Measurements from ENCODE around the gene TNFRSF1A. TPM values are rescaled to one million over a fixed set of nuclear protein-coding genes. Genes with fewer than 3 reads are reported as not detected.
A peak's percentile ranks its signal among the peaks of the same experiment; 100 is the strongest.

The TNFRSF1A gene
- total RNA-seq, 1 donor: 174 TPM

DNA sequence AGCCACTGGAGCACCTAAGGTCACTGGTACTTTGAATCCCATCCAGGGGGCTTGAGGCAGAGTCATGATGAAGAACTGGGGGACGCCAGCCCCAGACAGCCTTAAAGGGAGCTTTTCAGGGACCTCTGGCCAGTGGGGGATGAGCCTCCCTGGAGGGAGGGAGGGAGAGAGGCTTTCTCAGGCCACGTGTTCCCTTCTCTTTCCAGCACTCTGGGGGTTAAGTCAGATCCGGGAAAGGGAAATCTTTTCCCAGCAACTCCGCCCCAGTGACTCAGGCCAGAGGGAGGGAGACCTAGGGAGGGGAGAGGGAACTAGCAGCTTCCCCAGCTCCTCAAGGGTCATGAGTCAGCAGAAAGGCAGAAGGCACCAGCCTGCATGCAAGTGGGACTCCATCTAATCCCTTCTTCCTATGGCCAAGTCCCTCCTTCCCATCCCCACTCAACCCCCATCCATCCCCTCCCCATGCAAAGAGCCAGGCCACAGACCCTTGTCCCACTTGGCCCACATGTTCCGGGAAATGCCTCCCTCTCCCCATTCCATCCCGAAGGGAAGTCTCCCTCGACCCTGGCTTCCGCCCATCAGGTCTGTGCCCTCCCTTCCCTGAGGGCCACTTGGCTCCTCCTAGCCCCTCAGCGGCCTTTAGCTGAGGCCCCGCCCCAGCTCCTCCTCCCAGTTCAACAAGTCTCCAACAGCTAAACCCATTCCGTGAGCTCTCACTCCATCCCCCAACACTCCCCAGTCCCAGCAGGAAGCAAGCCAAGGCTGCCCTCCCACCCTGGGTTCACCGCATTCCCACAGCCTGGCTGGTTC is 5.6 kb downstream of the TNFRSF1A start:
- peak; percentile 100 for DNase-seq (ENCODE audit: low read depth)
- no peak for TF ChIP-seq CTCF (IDR thresholded peaks at IDR 0.05; ENCODE audit: insufficient read depth, low read depth, low read length)
- peak overlapping the region; percentile 94 for H3K4me3 ChIP-seq (ENCODE audit: low read depth, low read length)

DNA sequence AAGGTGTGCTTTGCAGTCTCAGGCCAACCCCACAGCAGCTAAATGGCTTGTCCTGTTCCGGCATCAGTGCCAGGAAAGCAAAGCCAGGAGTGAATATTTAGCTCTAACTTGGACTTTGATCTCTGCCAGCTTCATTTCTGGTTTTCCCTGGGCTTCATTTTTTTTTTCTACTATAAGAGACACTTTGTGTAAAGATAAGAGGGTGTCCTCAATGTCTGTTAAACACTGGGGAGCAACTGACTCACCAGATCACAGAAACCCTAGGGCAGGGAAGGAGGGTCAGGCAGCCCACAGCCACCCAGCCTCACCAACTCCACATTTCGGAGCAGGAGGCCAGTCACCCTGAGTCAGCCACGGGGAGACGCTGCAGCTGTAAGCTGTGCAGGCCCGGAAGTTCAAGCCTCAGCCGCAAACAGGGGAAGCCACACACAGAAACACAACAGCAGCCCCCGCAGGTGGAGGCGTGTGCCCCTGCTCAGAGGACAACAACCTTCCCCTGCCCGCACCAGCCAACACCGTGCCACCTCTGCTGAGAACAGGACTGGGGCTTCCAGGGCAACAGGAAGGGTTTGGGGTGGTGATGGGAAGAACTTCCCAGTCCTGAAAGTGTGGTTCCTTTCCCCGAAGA is 6.3 kb downstream of the TNFRSF1A start:
- TF ChIP-seq CTCF (IDR thresholded peaks at IDR 0.05; ENCODE audit: insufficient read depth, low read depth, low read length): peak; percentile 66
- peak overlapping the region; percentile 52 for H3K4me3 ChIP-seq (ENCODE audit: low read depth, low read length)
- DNase-seq (ENCODE audit: low read depth): peak; percentile 86

GRCh38 chr12:6334940-6335450 is 6.9 kb downstream of the TNFRSF1A start:
- peak; percentile 76 for DNase-seq (ENCODE audit: low read depth)
- no peak for TF ChIP-seq CTCF (IDR thresholded peaks at IDR 0.05; ENCODE audit: insufficient read depth, low read depth, low read length)
- peak overlapping the region; percentile 52 for H3K4me3 ChIP-seq (ENCODE audit: low read depth, low read length)

- DNase-seq (ENCODE audit: low read depth): no peak
- TF ChIP-seq CTCF (IDR thresholded peaks at IDR 0.05; ENCODE audit: insufficient read depth, low read depth, low read length): no peak
- no peak overlapping the region for H3K4me3 ChIP-seq (ENCODE audit: low read depth, low read length)
Measured at GRCh38 chr12:6334359-6334758, 7.5 kb downstream of the TNFRSF1A start.

GRCh38 chr12:6333566-6333965 is 8.3 kb downstream of the TNFRSF1A start:
- H3K4me3 ChIP-seq (ENCODE audit: low read depth, low read length): no peak overlapping the region
- TF ChIP-seq CTCF (IDR thresholded peaks at IDR 0.05; ENCODE audit: insufficient read depth, low read depth, low read length): no peak
- peak; percentile 51 for DNase-seq (ENCODE audit: low read depth)

GRCh38 chr12:6333029-6333428 is 8.8 kb downstream of the TNFRSF1A start:
- no peak for DNase-seq (ENCODE audit: low read depth)
- no peak overlapping the region for H3K4me3 ChIP-seq (ENCODE audit: low read depth, low read length)
- TF ChIP-seq CTCF (IDR thresholded peaks at IDR 0.05; ENCODE audit: insufficient read depth, low read depth, low read length): no peak
